ENCODE data around the gene ELK1. TPM values are rescaled to one million over a fixed set of nuclear protein-coding genes. Genes with fewer than 3 reads are reported as not detected.

The ELK1 gene
- total RNA-seq, 1 donor from 2014 or later, result 40.9 TPM

DNA sequence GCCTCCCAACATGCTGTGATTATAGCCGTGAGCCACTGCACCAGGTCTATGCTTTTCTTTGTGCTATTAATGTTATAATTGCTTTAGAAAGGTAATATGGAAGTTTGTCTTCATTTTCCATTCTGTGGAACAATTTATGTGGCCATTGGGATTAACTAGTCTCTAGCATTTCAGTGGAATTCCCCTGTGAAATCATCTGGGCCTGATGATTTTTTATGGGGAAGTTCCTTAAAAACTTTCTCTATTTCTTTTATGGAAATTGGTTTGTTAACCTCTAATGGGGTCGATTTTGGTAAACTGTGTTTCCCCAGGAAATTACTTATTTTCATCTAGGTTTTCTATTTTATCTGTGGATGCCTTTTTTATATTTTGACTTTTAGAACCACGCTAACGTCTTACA lies 56.8 kb downstream of the ELK1 start:
- Mint-ChIP-seq H3K27me3 (ENCODE audit: unreplicated experiment) (peaks cover 3% of the 10 kb centered on the region), H3K27ac (ENCODE audit: unreplicated experiment) (no peak overlapping the region)
- no peak for DNase-seq (ENCODE audit: extremely low spot score, unreplicated experiment)

DNA sequence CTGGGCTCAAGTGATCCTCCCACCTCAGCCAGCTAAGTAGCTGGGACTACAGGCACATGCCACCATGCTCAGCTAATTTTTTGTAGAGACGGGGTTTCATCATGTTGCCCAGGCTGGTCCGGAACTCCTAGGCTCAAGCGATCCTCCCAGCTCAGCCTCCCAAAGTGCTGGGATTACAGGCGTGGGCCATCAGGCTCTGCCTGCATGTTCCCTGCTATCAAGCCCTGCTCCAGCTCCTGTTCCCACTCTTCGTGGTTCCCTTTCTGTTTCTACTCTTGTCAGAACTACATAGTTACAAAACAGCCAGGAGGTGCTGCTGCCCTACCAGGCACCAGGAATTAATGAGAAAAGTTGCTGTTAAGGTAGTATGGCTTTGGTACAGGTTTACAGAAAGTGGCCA lies 59.4 kb downstream of the ELK1 start:
- Mint-ChIP-seq H3K9me3 (ENCODE audit: unreplicated experiment) (peaks cover under 1% of the 10 kb centered on the region), H3K4me3 (ENCODE audit: unreplicated experiment) (no peak overlapping the region), H3K4me1 (ENCODE audit: unreplicated experiment) (peaks cover 8% of the 10 kb centered on the region), H3K36me3 (ENCODE audit: unreplicated experiment) (peaks cover 4% of the 10 kb centered on the region), H3K27me3 (ENCODE audit: unreplicated experiment) (no peaks in the 10 kb centered on the region), H3K27ac (ENCODE audit: unreplicated experiment) (no peak overlapping the region)
- peak; percentile 59 for DNase-seq (ENCODE audit: extremely low spot score, unreplicated experiment)
- TF ChIP-seq, protein P1, sequence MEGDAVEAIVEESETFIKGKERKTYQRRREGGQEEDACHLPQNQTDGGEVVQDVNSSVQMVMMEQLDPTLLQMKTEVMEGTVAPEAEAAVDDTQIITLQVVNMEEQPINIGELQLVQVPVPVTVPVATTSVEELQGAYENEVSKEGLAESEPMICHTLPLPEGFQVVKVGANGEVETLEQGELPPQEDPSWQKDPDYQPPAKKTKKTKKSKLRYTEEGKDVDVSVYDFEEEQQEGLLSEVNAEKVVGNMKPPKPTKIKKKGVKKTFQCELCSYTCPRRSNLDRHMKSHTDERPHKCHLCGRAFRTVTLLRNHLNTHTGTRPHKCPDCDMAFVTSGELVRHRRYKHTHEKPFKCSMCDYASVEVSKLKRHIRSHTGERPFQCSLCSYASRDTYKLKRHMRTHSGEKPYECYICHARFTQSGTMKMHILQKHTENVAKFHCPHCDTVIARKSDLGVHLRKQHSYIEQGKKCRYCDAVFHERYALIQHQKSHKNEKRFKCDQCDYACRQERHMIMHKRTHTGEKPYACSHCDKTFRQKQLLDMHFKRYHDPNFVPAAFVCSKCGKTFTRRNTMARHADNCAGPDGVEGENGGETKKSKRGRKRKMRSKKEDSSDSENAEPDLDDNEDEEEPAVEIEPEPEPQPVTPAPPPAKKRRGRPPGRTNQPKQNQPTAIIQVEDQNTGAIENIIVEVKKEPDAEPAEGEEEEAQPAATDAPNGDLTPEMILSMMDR (IDR thresholded peaks at IDR 0.05), result no peak

More for the DNA sequence above, 56.8 kb downstream of the ELK1 start:
- peaks cover 11% of the 10 kb centered on the region for H3K4me1 Mint-ChIP-seq (ENCODE audit: unreplicated experiment)
- peaks cover 18% of the 10 kb centered on the region for H3K9me3 Mint-ChIP-seq (ENCODE audit: unreplicated experiment)
- no peak overlapping the region for H3K4me3 Mint-ChIP-seq (ENCODE audit: unreplicated experiment)
- TF ChIP-seq, protein P1 (IDR thresholded peaks at IDR 0.05), result no peak
- H3K36me3 Mint-ChIP-seq (ENCODE audit: unreplicated experiment), result no peaks in the 10 kb centered on the region

DNA sequence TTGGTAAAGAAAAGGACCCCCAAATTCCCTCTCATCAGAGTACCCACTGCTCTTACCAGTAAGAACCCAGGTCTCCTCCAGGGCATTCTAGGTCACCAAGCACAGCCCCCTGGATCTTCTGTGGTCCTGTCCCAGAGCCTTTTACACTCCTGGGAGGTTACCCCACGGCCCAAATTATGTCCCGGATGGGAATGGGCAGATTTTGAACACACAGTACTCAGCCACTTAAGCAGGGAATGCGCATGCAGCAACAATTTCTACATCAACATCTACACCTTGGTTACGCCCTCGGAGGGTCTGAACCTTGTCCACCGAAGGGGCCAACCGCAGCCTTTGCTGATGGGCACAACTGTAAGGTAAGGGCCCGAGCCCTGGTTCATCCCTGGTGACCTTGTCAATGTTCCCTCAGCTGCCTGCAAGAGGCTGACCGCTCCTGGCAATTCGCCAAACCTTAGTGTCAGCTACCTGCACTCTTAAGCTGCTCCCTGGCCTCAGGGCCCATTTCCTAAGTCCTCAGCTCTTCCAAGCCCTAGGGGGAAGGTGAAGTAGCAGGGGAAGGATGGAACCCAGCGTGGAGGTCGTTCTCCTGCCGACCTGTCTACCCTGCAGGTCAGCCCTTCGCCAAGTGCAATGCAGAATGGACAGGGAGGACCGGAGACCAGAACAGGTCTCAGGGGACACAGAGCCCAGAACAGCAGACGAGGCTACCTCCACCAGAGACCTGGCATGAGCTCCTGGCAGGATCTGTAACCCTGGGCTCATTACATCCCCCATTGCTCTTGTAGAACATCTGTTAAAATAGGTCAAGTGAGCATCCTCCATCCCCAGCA lies 62.2 kb downstream of the ELK1 start:
- no peak overlapping the region for H3K27ac Mint-ChIP-seq (ENCODE audit: unreplicated experiment)
- DNase-seq (ENCODE audit: extremely low spot score, unreplicated experiment), result peak; percentile 80
- TF ChIP-seq, protein P1 (IDR thresholded peaks at IDR 0.05), result no peak
- H3K4me1 Mint-ChIP-seq (ENCODE audit: unreplicated experiment), result peaks cover 10% of the 10 kb centered on the region
- H3K4me3 Mint-ChIP-seq (ENCODE audit: unreplicated experiment), result no peak overlapping the region
- H3K27me3 Mint-ChIP-seq (ENCODE audit: unreplicated experiment), result no peaks in the 10 kb centered on the region
- peaks cover 4% of the 10 kb centered on the region for H3K36me3 Mint-ChIP-seq (ENCODE audit: unreplicated experiment)
- no peaks in the 10 kb centered on the region for H3K9me3 Mint-ChIP-seq (ENCODE audit: unreplicated experiment)

DNA sequence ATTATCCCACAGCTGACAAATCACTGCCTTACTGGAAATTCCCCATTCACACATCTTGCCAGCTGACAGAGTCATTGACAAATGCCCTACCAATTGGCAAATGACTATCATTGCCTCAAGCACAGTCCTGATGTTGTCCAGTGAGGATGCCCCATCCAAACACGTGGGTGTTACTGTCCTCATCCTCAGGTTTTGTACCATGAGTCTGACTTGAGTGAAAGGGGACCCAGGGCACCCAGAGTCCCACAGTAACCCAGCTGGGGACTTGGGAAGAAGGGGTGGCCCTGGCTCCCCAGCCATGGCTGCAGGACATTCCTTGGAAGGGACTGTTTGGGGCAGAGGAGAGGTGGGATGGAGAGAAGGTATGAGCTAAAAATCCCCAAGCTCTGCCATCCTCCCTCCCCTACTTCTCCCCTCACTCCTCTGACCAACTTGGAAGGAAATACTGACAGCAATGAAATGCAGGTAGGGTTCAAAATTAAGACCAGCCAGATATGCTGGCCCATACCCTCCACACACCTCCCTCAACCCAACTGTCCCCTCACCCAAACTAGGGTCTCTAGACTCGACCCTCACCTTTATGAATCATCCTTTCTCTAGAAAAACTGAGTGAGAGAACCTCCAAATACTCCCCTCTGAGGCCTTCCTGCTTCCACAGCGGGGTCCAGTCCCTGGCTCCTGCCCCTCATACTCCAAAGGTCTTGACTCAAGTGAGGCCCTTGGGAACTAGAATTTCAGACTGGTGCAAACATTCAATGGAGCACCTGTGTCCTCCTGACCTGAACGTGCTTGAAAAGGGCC lies 63.1 kb downstream of the ELK1 start:
- TF ChIP-seq, protein P1 (IDR thresholded peaks at IDR 0.05), result no peak
- H3K27me3 Mint-ChIP-seq (ENCODE audit: unreplicated experiment), result no peaks in the 10 kb centered on the region
- H3K27ac Mint-ChIP-seq (ENCODE audit: unreplicated experiment), result no peak overlapping the region
- no peak overlapping the region for H3K4me3 Mint-ChIP-seq (ENCODE audit: unreplicated experiment)
- H3K9me3 Mint-ChIP-seq (ENCODE audit: unreplicated experiment), result no peaks in the 10 kb centered on the region
- H3K4me1 Mint-ChIP-seq (ENCODE audit: unreplicated experiment), result peaks cover 12% of the 10 kb centered on the region
- peak; percentile 63 for DNase-seq (ENCODE audit: extremely low spot score, unreplicated experiment)
- peaks cover 4% of the 10 kb centered on the region for H3K36me3 Mint-ChIP-seq (ENCODE audit: unreplicated experiment)
